SK-N-MC (cell line): ENCODE results near the gene REEP3.
"Not testable (repeated sequence)": the region's sequence is repeated elsewhere in the genome, so short reads cannot be mapped to it uniquely, and the experiment has no call there.

Experiments
- DNase-seq: peaks from one replicate; pipeline ENCODE4 v3.0.0-alpha.2; 2011; ENCODE audit warnings: low read depth, low spot score
- H3K27ac ChIP-seq: fragments of 200-600 bp; sonication (generic); 2 replicates; pipeline ENCODE4 v1.5.1; 2016; ENCODE audit warnings: mixed run types
- H3K36me3 ChIP-seq: fragments of 200-600 bp; sonication (generic); 2 replicates; pipeline ENCODE4 v1.6.1; 2017; ENCODE audit warnings: antibody characterized with exemption, low read length, mixed read lengths; ENCODE audit not compliant: insufficient read depth
- H3K4me3 ChIP-seq: fragments of 200-600 bp; sonication (generic); 2 replicates; pipeline ENCODE4 v1.5.1; 2016
- H3K9ac ChIP-seq: fragments of 200-600 bp; sonication (generic); 2 replicates; pipeline ENCODE4 v1.8.0; 2017; ENCODE audit warnings: mixed run types, mixed read lengths; ENCODE audit not compliant: insufficient read length
- H3K9me3 ChIP-seq: fragments of 200-600 bp; sonication (generic); 2 replicates; pipeline ENCODE4 v1.6.1; 2017; ENCODE audit warnings: low read depth, mild to moderate bottlenecking, antibody characterized with exemption, low read length, moderate library complexity, mixed read lengths
- EZH2 ChIP-seq: fragments of 200-600 bp; sonication (generic); IDR thresholded peaks from one replicate; pipeline ENCODE4 v1.6.1; 2017; ENCODE audit warnings: antibody characterized with exemption
- FOXP2 ChIP-seq: optimal IDR thresholded peaks from 2 replicates; pipeline ENCODE3; 2011; ENCODE audit warnings: mild to moderate bottlenecking, moderate library complexity; ENCODE audit not compliant: insufficient read depth; ENCODE audit errors: extremely low read length, control extremely low read depth
- POLR2AphosphoS5 ChIP-seq: IDR thresholded peaks from 2 replicates; pipeline ENCODE4 v1.6.1; 2012; ENCODE audit warnings: mild to moderate bottlenecking, low read depth, low read length, borderline replicate concordance

REEP3 gene

GRCh38 chr10:63562857-63563256 lies 41.7 kb downstream of the REEP3 start:
- DNase-seq = no peak
- Histone ChIP-seq H3K9ac (no peak overlapping the region), H3K4me3 (no peak overlapping the region), H3K9me3 (no peaks in the 10 kb centered on the region), H3K27ac (no peak overlapping the region), H3K36me3 (no peaks in the 10 kb centered on the region)
- TF ChIP-seq EZH2 (no peak), FOXP2 (no peak), POLR2AphosphoS5 (no peak)

DNA sequence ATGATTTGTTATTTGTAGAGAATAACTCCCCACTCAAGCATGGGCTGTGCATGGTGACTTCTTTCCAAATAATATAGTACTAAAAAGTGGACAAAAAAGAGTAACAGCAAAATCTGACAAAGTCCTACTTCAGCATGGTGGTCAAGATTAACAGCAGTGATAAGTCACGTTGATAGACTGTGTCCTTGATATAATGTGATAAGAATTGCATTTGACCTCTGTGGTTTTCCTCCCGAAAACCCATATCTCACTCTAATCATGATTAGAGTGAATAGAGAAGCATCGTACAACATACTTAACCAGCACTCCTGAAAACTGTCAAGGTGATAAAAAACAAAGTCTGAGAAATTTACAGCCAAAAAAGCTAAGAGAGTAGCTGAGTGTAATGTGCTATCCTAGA lies 42.4 kb downstream of the REEP3 start:
- no peak for DNase-seq
- H3K9ac ChIP-seq = no peak overlapping the region
- H3K36me3 ChIP-seq = no peaks in the 10 kb centered on the region
- no peak overlapping the region for H3K27ac ChIP-seq
- no peaks in the 10 kb centered on the region for H3K9me3 ChIP-seq
- no peak overlapping the region for H3K4me3 ChIP-seq
- TF ChIP-seq FOXP2 (no peak), POLR2AphosphoS5 (no peak), EZH2 (no peak)

DNA sequence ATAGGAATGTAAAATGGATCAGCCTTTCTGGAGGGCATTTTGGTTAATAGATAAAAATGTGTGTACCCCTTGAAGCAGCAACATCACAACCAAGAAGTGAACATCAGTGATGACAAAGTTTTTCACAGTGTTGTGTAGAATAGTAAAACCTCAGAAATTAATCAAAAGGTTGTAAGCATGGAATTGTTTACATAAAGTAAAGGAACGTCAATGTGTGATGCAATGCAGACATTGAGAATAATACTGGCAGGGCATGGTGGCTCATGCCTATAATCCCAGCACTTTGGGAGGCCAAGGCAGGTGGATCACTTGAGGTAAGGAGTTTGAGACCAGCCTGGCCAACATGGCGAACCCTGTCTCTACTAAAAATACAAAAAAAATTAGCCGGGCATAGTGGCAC lies 43.5 kb downstream of the REEP3 start:
- not testable (repeated sequence) for H3K27ac ChIP-seq, DNase-seq, H3K9me3 ChIP-seq, H3K9ac ChIP-seq, H3K4me3 ChIP-seq, H3K36me3 ChIP-seq

GRCh38 chr10:63573068-63573697 lies 52.0 kb downstream of the REEP3 start:
- peak; percentile 51 for DNase-seq
- peak overlapping the region; percentile 67; the same call in 1 of the 2 replicates for H3K27ac ChIP-seq
- no peaks in the 10 kb centered on the region; the same call in 1 of the 2 replicates for H3K36me3 ChIP-seq
- no peak for TF ChIP-seq EZH2
- no peak; the same call in 1 of the 2 replicates for TF ChIP-seq POLR2AphosphoS5
- no peak for TF ChIP-seq FOXP2
- no peak overlapping the region; the same call in 1 of the 2 replicates for H3K4me3 ChIP-seq
- no peak overlapping the region for H3K9ac ChIP-seq
- H3K9me3 ChIP-seq = no peaks in the 10 kb centered on the region

DNA sequence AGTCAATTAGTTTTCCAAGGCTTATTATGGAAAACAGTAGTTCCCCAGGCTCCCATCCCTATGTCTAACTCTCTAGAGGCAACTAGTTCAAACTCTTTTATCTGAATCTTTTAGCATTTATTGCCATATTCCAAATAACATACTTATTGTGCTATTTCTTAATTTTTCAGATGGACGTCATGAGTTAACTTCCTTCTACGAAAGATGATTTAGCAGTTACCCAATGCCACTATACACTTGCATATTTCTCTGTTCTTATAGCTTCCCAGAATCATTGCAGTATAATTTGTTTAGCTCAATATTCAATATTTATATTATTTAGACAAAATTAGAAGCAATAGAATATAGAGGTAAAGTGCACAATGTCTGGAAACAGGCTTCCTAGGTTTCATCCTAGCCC lies 52.8 kb downstream of the REEP3 start:
- TF ChIP-seq FOXP2 (no peak), EZH2 (no peak), POLR2AphosphoS5 (no peak)
- no peak overlapping the region for H3K4me3 ChIP-seq
- H3K36me3 ChIP-seq = no peaks in the 10 kb centered on the region; the same call in 1 of the 2 replicates
- no peak overlapping the region for H3K27ac ChIP-seq
- no peak overlapping the region for H3K9ac ChIP-seq
- H3K9me3 ChIP-seq = no peaks in the 10 kb centered on the region
- DNase-seq = no peak

DNA sequence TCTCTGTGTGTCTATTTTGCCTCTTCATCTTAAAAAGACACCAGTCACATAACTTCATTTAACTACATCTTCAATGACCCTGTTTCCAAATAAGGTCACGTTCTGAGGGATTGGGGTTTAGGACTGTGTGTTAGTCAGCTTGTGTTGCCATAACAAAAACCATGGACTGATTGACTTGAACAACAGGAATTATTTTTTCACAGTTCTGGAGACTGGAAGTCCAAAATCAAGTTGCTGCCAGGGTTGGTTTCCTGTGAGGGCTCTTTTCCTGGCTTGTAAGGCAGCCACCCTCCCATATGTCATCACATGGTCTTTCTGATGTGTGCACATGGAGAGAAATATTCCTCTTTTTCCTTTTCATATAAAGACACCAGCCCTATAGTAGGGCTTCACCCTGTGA lies 55.3 kb downstream of the REEP3 start:
- no peak for DNase-seq
- TF ChIP-seq FOXP2 (no peak), POLR2AphosphoS5 (no peak), EZH2 (no peak)
- H3K9ac ChIP-seq = no peak overlapping the region
- no peak overlapping the region for H3K4me3 ChIP-seq
- no peaks in the 10 kb centered on the region for H3K9me3 ChIP-seq
- H3K27ac ChIP-seq = no peak overlapping the region
- no peaks in the 10 kb centered on the region; the same call in 1 of the 2 replicates for H3K36me3 ChIP-seq

DNA sequence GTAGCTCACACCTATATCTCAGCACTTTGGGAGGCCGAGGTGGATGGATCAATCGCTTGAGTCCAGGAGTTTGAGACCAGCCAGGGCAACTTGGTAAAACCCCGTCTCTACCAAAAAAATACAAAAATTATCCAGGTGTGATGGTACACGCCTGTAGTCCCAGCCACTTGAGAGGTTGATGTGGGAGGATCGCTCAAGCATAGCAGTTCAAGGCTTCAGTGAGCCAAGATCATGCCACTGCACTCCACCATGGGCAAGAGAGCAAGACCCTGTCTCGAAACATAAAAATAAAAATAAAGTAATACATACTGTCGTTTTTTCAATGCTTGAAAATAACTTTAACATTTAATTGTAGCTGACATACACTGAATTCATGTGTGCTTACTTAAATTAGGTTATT lies 57.3 kb downstream of the REEP3 start:
- Histone ChIP-seq H3K36me3 (no peaks in the 10 kb centered on the region; the same call in 1 of the 2 replicates), H3K9ac (no peak overlapping the region), H3K9me3 (no peaks in the 10 kb centered on the region), H3K4me3 (no peak overlapping the region), H3K27ac (no peak overlapping the region)
- DNase-seq = no peak
- TF ChIP-seq EZH2 (no peak), FOXP2 (no peak), POLR2AphosphoS5 (no peak)

DNA sequence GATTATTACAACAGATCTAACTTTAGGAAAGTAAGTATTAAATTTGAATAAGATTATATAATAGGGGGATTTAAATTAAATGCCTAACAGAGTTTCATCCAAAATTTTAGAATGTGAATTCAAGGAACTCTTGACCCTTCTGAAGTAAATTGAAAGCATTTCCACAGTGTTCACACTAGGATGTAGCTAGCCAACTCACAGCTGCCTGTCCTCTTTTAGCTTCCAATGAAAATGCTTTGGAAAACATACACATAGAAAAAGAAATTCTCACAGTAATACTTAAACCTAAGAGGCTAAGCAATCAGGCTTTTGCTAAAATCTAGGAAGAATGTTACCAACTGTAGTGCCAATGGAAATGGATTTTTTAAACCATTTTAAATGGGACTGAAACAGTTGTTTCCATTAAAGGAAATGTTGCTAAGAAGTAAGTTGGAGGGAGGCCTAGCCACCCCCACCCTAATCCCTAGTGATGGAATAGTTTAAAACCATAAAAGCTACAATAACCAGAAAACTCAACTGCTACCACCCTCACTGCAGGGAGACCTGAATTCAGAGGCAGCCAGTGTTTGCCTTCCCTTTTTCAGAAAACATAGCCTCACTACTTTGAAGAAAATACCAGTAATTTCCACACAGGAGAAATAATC lies 58.3 kb downstream of the REEP3 start:
- no peaks in the 10 kb centered on the region for H3K9me3 ChIP-seq
- no peak overlapping the region for H3K9ac ChIP-seq
- TF ChIP-seq EZH2 (no peak), FOXP2 (no peak), POLR2AphosphoS5 (no peak)
- H3K4me3 ChIP-seq = no peak overlapping the region
- H3K36me3 ChIP-seq = no peaks in the 10 kb centered on the region; the same call in 1 of the 2 replicates
- DNase-seq = no peak
- no peak overlapping the region for H3K27ac ChIP-seq
